HS-27A (cell line): ENCODE measurements around the gene NFIA.
"Not testable (repeated sequence)": the region's sequence is repeated elsewhere in the genome, so short reads cannot be mapped to it uniquely, and the experiment has no call there.

Source experiments
- DNase-seq: peaks from one replicate; pipeline ENCODE4 v3.0.0-alpha.2; 2012; ENCODE audit warnings: low read depth, missing footprints

The NFIA gene

GRCh38 chr1:61457526-61458040, 375.2 kb downstream of the NFIA start:
- DNase-seq: no peak

- no peak for DNase-seq
Observed at GRCh38 chr1:61459345-61459744, 377.0 kb downstream of the NFIA start.

DNA sequence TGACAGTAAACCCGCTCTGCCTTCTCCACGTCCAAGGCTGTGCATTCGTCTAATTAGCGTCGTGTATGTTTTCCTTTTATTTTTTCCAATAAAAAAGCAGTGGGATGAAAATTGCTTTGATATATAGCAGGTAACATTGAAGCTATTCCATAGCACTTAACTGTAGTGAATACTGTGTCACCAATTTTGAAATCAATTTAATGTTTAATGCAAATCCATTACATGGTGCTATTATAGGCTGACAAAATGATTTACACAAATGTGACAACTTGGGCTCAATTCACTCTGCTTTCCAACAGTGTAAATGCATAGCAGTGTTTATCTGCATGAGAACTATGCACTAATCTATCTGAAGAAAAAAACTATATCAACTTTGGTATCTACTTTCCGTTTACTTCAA, 377.8 kb downstream of the NFIA start:
- no peak for DNase-seq

GRCh38 chr1:61461406-61462384, 379.3 kb downstream of the NFIA start:
- no peak for DNase-seq

GRCh38 chr1:61462628-61463027, 380.3 kb downstream of the NFIA start:
- no peak for DNase-seq

- no peak for DNase-seq
Observed at GRCh38 chr1:61463220-61463619, 380.9 kb downstream of the NFIA start.

DNA sequence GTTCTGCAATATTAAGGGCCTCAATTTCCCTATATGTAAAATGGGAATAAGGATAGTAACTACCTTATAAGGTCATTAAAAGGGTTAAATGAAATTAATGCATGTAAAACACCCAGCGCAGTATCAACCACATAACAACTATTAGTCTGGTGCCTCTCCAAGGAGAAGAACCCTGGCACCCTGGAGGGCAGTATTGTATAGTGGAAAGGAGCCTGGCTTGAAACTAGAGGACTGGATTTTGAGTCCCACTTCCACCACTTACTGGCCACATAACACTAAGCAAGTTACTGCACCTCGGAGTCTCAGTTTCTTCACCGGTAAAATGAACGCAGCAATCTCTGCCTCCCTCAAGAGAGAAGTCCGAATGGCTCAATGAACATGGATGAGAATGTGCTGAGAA, 385.5 kb downstream of the NFIA start:
- DNase-seq: not testable (repeated sequence)

- no peak for DNase-seq
Observed at GRCh38 chr1:61469365-61469764, 387.0 kb downstream of the NFIA start.

DNA sequence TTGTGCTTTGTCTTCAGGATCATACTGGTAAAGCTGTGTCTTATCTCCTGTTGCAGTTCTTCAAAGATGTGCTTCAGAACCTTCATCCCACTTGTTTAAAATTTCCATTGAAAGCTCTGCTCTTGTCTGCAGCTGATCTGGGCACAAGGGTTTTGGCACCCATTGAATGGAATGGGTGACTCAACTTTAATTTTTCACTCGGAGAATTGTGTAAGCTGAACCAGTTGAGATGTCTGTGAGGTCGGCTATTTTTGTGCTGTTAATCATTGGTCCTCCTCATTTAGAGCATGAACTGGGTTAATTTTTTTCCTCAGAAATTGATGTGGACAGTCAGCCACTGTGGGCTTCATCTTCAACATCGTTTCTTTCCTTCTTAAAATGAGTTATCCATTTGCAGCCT, 390.5 kb downstream of the NFIA start:
- no peak for DNase-seq

DNA sequence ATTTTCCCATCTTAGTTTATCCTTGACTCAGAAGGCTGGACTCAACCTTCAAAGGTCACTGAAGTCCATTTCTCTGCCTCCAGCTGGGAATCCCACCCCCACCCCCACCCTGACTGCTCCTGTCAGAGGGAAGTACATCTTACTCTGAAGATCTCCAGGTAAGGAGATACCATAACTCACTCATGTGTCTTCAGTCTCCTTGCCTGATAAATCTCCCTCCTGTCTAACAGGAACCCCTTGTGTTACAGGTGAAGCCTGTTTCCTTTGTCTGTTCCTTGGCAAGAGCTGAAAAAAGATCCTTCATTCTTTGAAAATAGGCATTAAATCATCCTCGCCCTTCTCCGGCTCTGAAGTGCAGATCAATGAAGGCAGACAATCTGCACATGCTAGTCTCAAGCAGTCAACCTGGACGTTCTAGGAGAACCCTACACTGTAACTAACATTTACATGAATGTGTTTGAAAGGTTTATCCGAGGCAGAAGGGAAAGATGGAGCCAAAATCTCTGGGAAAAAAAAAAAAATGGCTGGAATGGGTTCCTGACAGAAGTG, 392.0 kb downstream of the NFIA start:
- no peak for DNase-seq

DNA sequence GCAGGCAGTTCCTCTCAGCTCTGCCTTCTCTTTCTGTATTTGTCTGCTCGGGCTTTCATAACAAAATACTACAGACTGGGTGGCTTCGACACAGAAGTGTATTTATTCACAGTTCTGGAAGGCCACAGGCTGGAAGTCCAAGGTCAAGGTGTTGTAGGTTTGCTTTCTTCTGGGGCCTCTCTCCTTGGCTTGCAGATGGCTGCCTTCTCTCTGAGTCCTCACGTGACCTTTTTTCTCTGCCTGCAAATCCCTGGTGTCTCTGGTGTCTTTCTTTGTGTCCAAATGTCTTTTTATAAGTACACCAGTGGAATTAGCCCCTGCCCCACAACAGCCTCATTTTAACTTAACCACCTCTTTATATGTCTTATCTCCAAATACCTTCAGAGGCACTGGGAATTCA, 392.6 kb downstream of the NFIA start:
- DNase-seq: no peak

GRCh38 chr1:61477301-61477700, 394.9 kb downstream of the NFIA start:
- no peak for DNase-seq

- no peak for DNase-seq
Observed at GRCh38 chr1:61480273-61480935, 398.0 kb downstream of the NFIA start.

DNA sequence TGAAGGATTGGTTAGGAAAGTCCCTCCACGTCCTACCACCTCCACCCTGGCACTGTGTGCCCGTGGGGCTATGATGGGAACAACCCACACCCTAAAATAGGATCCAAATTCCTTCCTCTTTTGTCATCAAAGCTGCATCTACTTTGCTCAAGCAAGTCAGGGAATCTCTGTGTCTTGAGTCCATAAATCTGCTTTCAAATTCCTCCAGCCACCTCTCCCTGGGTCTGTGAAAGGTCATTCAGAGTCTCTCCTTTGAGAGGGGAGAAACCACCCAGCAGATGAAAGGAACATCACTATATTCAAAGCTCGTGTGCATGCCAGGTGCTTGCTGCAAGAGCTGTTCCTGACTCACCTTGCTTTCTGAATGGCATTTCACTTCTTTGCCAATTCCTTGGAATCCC, 399.0 kb downstream of the NFIA start:
- DNase-seq: no peak

- no peak for DNase-seq
Observed at GRCh38 chr1:61482170-61482734, 399.9 kb downstream of the NFIA start.

- DNase-seq: peak; percentile 11
Observed at GRCh38 chr1:61486783-61487536, 404.6 kb downstream of the NFIA start.

DNA sequence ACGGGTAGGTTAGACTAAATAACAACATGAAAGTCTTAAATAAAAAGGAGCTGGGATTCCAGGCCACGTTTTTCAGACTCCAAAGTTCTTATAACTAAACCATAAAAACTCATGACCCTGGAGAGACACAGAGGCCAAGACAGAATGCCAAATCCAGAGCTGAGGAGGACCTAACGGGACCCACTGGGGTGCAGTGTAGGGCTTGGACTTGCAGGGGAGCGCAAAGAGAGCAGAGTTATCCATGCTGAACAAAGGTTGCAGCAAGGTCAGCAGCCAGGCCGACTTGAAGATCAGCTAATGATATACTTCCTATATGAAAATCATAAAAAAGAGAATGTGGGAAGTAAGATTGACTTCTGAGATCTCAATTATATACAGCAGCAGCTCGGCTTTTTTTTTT, 405.4 kb downstream of the NFIA start:
- DNase-seq: no peak

GRCh38 chr1:61490924-61491323, 408.6 kb downstream of the NFIA start:
- DNase-seq: no peak

GRCh38 chr1:61491497-61491896, 409.1 kb downstream of the NFIA start:
- DNase-seq: no peak

- DNase-seq: no peak
Observed at GRCh38 chr1:61494000-61494399, 411.6 kb downstream of the NFIA start.

DNA sequence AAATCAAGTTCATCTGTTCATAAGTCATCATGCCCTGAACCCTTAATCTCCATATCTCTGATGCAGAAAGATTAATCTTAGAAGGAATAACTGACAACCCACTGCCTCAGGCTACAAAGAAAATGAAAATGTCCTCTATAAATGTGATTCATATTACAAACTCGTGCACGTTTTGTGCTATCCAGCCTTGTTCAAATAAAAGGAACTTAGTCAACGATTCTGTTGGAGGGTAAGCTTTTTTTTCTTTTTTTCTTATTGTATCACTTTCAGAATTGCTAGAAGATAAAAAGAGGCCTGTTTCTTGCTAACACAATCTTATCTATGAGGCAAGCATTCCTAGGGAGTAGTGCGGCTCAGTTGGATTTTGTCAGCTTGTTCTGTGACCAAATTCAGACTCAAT, 414.1 kb downstream of the NFIA start:
- DNase-seq: peak; percentile 8

GRCh38 chr1:61497013-61497412, 414.7 kb downstream of the NFIA start:
- DNase-seq: no peak
